ENCODE measurements around the gene ALG9. TPM values are rescaled to one million over a fixed set of nuclear protein-coding genes. Genes with fewer than 3 reads are reported as not detected.

ALG9 gene
- polyA plus RNA-seq, 1 donor from 2014 or later, result 92.1 TPM

- H3K27ac ChIP-seq (ENCODE audit: low read length), result no peak overlapping the region
- H3K9ac ChIP-seq (ENCODE audit: low read length), result no peak overlapping the region
- H4K20me1 ChIP-seq (ENCODE audit: insufficient read depth), result no peaks in the 10 kb centered on the region
- no peak overlapping the region for H3K4me2 ChIP-seq (ENCODE audit: low read length)
- no peak for TF ChIP-seq EZH2 (IDR thresholded peaks at IDR 0.05; ENCODE audit: borderline replicate concordance, insufficient read depth, low read length, poor library complexity, severe bottlenecking)
- TF ChIP-seq CTCF (IDR thresholded peaks at IDR 0.05; ENCODE audit: poor library complexity, severe bottlenecking), result no peak
- no peak for TF ChIP-seq TAF1 (IDR thresholded peaks at IDR 0.05; ENCODE audit: low read depth)
- no peak for TF ChIP-seq SMC3 (conservative IDR thresholded peaks at IDR 0.05; ENCODE audit: poor library complexity)
- no peak for TF ChIP-seq EP300 (conservative IDR thresholded peaks at IDR 0.05; ENCODE audit: poor library complexity, severe bottlenecking)
- no peak for TF ChIP-seq RAD21 (conservative IDR thresholded peaks at IDR 0.05)
- TF ChIP-seq MXI1 (conservative IDR thresholded peaks at IDR 0.05; ENCODE audit: poor library complexity, severe bottlenecking), result no peak
- TF ChIP-seq REST (IDR thresholded peaks at IDR 0.05; ENCODE audit: borderline replicate concordance), result no peak
- no peak for TF ChIP-seq POLR2AphosphoS5 (IDR thresholded peaks at IDR 0.05)
- H3K4me3 ChIP-seq (ENCODE audit: low read length), result no peak overlapping the region
- no peaks in the 10 kb centered on the region for H3K27me3 ChIP-seq (ENCODE audit: insufficient read depth, low read depth, low read length)
- no peaks in the 10 kb centered on the region for H3K9me3 ChIP-seq (ENCODE audit: low read length)
- no peaks in the 10 kb centered on the region for H3F3A ChIP-seq (ENCODE audit: insufficient read depth, low read length, poor library complexity, severe bottlenecking)
- peaks cover 8% of the 10 kb centered on the region for H3K36me3 ChIP-seq (ENCODE audit: insufficient read depth, low read length)
- H3K79me2 ChIP-seq (replicated peaks; ENCODE audit: insufficient read depth, low read length), result no peaks in the 10 kb centered on the region
- H2AFZ ChIP-seq (ENCODE audit: low read depth, low read length), result no peak overlapping the region
- no peaks in the 10 kb centered on the region for H3K9me2 ChIP-seq (ENCODE audit: insufficient read depth, low read length)
These were observed 121.7 kb downstream of the ALG9 start for GRCh38 chr11:111749646-111750045.

- H4K20me1 ChIP-seq (ENCODE audit: insufficient read depth), result no peaks in the 10 kb centered on the region
- H3K9me3 ChIP-seq (ENCODE audit: low read length), result no peaks in the 10 kb centered on the region
- H3K4me3 ChIP-seq (ENCODE audit: low read length), result no peak overlapping the region
- no peak overlapping the region for H3K4me2 ChIP-seq (ENCODE audit: low read length)
- H3K27me3 ChIP-seq (ENCODE audit: insufficient read depth, low read depth, low read length), result no peaks in the 10 kb centered on the region
- H3F3A ChIP-seq (ENCODE audit: insufficient read depth, low read length, poor library complexity, severe bottlenecking), result no peaks in the 10 kb centered on the region
- H3K9ac ChIP-seq (ENCODE audit: low read length), result no peak overlapping the region
- no peaks in the 10 kb centered on the region for H3K9me2 ChIP-seq (ENCODE audit: insufficient read depth, low read length)
- no peak overlapping the region for H2AFZ ChIP-seq (ENCODE audit: low read depth, low read length)
- TF ChIP-seq REST (IDR thresholded peaks at IDR 0.05; ENCODE audit: borderline replicate concordance) (no peak), POLR2AphosphoS5 (IDR thresholded peaks at IDR 0.05) (no peak)
- H3K79me2 ChIP-seq (replicated peaks; ENCODE audit: insufficient read depth, low read length), result no peaks in the 10 kb centered on the region
- H3K36me3 ChIP-seq (ENCODE audit: insufficient read depth, low read length), result peaks cover 8% of the 10 kb centered on the region
- no peak overlapping the region for H3K27ac ChIP-seq (ENCODE audit: low read length)
These were observed 123.2 kb downstream of the ALG9 start for GRCh38 chr11:111748035-111748804.

All from neural cell (in vitro differentiated cells).